HUES48 (cell line): ENCODE data around the gene COPB2.
"Not testable (repeated sequence)": the region's sequence is repeated elsewhere in the genome, so short reads cannot be mapped to it uniquely, and the experiment has no call there.

Experiments used
- H3K27ac ChIP-seq: one replicate; pipeline ENCODE4 v1.7.0; 2013; ENCODE audit warnings: low read depth, low read length, inconsistent platforms
- H3K27me3 ChIP-seq: 2 replicates; pipeline ENCODE4 v1.6.1; 2013; ENCODE audit warnings: mild to moderate bottlenecking, low read length; ENCODE audit not compliant: control insufficient read depth, insufficient read depth
- H3K36me3 ChIP-seq: 2 replicates; pipeline ENCODE4 v1.6.1; 2013; ENCODE audit warnings: low read length; ENCODE audit not compliant: control insufficient read depth, insufficient read depth
- H3K4me1 ChIP-seq: 2 replicates; pipeline ENCODE4 v1.6.1; 2013; ENCODE audit warnings: mild to moderate bottlenecking, low read length; ENCODE audit not compliant: control insufficient read depth, insufficient read depth
- H3K4me3 ChIP-seq: 2 replicates; pipeline ENCODE4 v1.5.1; 2013; ENCODE audit warnings: mild to moderate bottlenecking, low read depth, low read length
- H3K9ac ChIP-seq: 2 replicates; pipeline ENCODE4 v1.6.1; 2013; ENCODE audit warnings: mild to moderate bottlenecking, low read depth, low read length, moderate library complexity
- H3K9me3 ChIP-seq: 2 replicates; pipeline ENCODE4 v1.6.1; 2013; ENCODE audit warnings: low read length; ENCODE audit not compliant: control insufficient read depth, insufficient read depth

The COPB2 gene

GRCh38 chr3:139418144-139418543, 28.7 kb upstream of the COPB2 start:
- Histone ChIP-seq H3K27me3 (no peaks in the 10 kb centered on the region), H3K4me3 (no peak overlapping the region), H3K27ac (no peak overlapping the region), H3K4me1 (no peaks in the 10 kb centered on the region), H3K9ac (no peak overlapping the region), H3K36me3 (no peaks in the 10 kb centered on the region), H3K9me3 (no peaks in the 10 kb centered on the region)

- Histone ChIP-seq H3K36me3 (no peaks in the 10 kb centered on the region), H3K27ac (no peak overlapping the region), H3K9ac (no peak overlapping the region), H3K9me3 (no peaks in the 10 kb centered on the region; the same call in 1 of the 2 replicates), H3K27me3 (no peaks in the 10 kb centered on the region), H3K4me1 (no peaks in the 10 kb centered on the region), H3K4me3 (no peak overlapping the region)
These were observed 26.8 kb upstream of the COPB2 start for GRCh38 chr3:139416275-139416674.

GRCh38 chr3:139414608-139415224, 25.3 kb upstream of the COPB2 start:
- Histone ChIP-seq H3K4me3 (no peak overlapping the region), H3K27me3 (no peaks in the 10 kb centered on the region), H3K9me3 (no peaks in the 10 kb centered on the region; the same call in 1 of the 2 replicates), H3K27ac (no peak overlapping the region), H3K4me1 (no peaks in the 10 kb centered on the region), H3K9ac (no peak overlapping the region), H3K36me3 (no peaks in the 10 kb centered on the region)

GRCh38 chr3:139412891-139413290, 23.4 kb upstream of the COPB2 start:
- H3K4me1 ChIP-seq, H3K36me3 ChIP-seq, H3K9me3 ChIP-seq, H3K27ac ChIP-seq, H3K27me3 ChIP-seq, H3K4me3 ChIP-seq, H3K9ac ChIP-seq: not testable (repeated sequence)

- not testable (repeated sequence) for H3K4me1 ChIP-seq, H3K36me3 ChIP-seq, H3K9me3 ChIP-seq, H3K27me3 ChIP-seq, H3K9ac ChIP-seq, H3K4me3 ChIP-seq, H3K27ac ChIP-seq
These were observed 11.7 kb upstream of the COPB2 start for GRCh38 chr3:139401155-139401554.

- no peak overlapping the region for H3K27ac ChIP-seq
- no peak overlapping the region for H3K4me3 ChIP-seq
- no peaks in the 10 kb centered on the region for H3K27me3 ChIP-seq
- no peaks in the 10 kb centered on the region for H3K9me3 ChIP-seq
- H3K36me3 ChIP-seq, result no peaks in the 10 kb centered on the region
- H3K4me1 ChIP-seq, result no peaks in the 10 kb centered on the region
- no peak overlapping the region for H3K9ac ChIP-seq
These were observed 7.3 kb upstream of the COPB2 start for GRCh38 chr3:139396707-139397106.

GRCh38 chr3:139394116-139394515, 4.7 kb upstream of the COPB2 start:
- no peaks in the 10 kb centered on the region for H3K36me3 ChIP-seq
- no peaks in the 10 kb centered on the region for H3K9me3 ChIP-seq
- no peak overlapping the region for H3K27ac ChIP-seq
- no peak overlapping the region for H3K9ac ChIP-seq
- no peaks in the 10 kb centered on the region for H3K27me3 ChIP-seq
- no peaks in the 10 kb centered on the region for H3K4me1 ChIP-seq
- H3K4me3 ChIP-seq, result no peak overlapping the region

- H3K27me3 ChIP-seq, result no peaks in the 10 kb centered on the region
- peaks cover 9% of the 10 kb centered on the region; the same call in 1 of the 2 replicates for H3K36me3 ChIP-seq
- peak overlapping the region; percentile 85 for H3K9ac ChIP-seq
- peak overlapping the region; percentile 91 for H3K4me3 ChIP-seq
- peak overlapping the region; percentile 96 for H3K27ac ChIP-seq
- H3K9me3 ChIP-seq, result no peaks in the 10 kb centered on the region
- no peaks in the 10 kb centered on the region; the same call in 1 of the 2 replicates for H3K4me1 ChIP-seq
These were observed 461 bp downstream of the COPB2 start for GRCh38 chr3:139388821-139389551.

GRCh38 chr3:139388077-139388476, 1.4 kb downstream of the COPB2 start:
- H3K4me1 ChIP-seq, result no peaks in the 10 kb centered on the region; the same call in 1 of the 2 replicates
- H3K27ac ChIP-seq, result no peak overlapping the region
- H3K9me3 ChIP-seq, result no peaks in the 10 kb centered on the region
- no peak overlapping the region for H3K9ac ChIP-seq
- H3K27me3 ChIP-seq, result no peaks in the 10 kb centered on the region
- peak overlapping the region; percentile 91 for H3K4me3 ChIP-seq
- peaks cover 17% of the 10 kb centered on the region for H3K36me3 ChIP-seq

- H3K36me3 ChIP-seq, result peaks cover 75% of the 10 kb centered on the region
These were observed 7.2 kb downstream of the COPB2 start for GRCh38 chr3:139382291-139382690.

GRCh38 chr3:139380575-139380974, 8.9 kb downstream of the COPB2 start:
- peaks cover 90% of the 10 kb centered on the region for H3K36me3 ChIP-seq
- H3K27ac ChIP-seq, result no peak overlapping the region
- no peak overlapping the region for H3K9ac ChIP-seq
- H3K27me3 ChIP-seq, result no peaks in the 10 kb centered on the region
- H3K9me3 ChIP-seq, result no peaks in the 10 kb centered on the region
- H3K4me1 ChIP-seq, result no peaks in the 10 kb centered on the region
- no peak overlapping the region for H3K4me3 ChIP-seq

More at GRCh38 chr3:139382291-139382690, 7.2 kb downstream of the COPB2 start:
- H3K4me1 ChIP-seq, H3K4me3 ChIP-seq, H3K9me3 ChIP-seq, H3K27ac ChIP-seq, H3K9ac ChIP-seq, H3K27me3 ChIP-seq: not testable (repeated sequence)
